ENCODE measurements around the gene MMAB. TPM values are rescaled to one million over a fixed set of nuclear protein-coding genes. Genes with fewer than 3 reads are reported as not detected.

Gene MMAB
- total and polyA plus RNA-seq, 2 donors (not counting 1 experiment from before 2014, with no cell fraction given), result 36.8 to 56.1 TPM

DNA sequence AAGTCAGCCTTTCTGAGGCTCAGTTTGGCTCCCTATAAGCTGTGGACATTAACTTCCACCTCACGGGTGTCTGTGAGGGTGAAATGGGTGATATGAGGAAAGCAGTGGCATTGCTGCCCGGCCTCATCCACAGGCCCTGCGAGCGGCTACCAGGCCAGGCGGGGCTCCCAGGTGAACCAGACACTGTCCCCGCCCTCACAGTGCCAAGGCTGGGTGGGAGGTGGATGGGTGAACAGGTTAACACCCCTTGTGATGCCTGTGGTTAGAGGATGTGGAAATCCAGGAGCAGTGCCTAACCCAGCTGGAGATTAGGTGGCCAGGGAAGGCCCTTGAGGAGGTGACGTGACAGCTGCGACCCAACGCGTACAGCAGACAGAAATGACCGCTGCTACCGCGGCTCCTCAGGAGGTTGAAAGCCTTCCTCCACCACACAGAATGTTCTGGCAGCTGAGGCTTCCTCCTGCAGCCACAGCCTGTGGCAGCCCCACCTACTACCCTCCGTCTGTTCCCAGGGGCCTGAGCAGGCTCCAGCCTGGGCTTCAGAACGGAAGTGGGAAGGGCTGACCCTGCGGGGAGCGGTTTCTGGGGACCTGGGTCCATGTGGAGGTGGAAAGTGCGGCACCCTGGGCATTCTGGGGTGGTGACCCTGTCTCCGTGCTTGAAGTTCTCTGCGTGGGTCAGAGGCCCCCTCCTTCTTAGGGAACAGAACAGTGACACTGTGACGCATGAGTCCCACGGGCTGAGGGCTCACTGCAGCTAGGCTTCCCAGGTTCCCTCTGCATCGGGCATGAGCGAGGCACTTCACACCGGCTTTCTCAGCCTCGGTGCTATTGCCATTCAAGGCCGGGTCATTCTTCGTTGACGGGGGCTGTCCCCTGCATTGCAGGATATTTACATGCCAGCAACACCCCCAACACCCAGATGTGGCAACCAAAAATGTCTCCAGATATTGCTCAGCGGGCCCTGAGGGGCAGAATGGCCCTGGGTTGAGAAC lies 9.7 kb downstream of the MMAB start:
- no peaks in the 10 kb centered on the region for H3K4me1 ChIP-seq (ENCODE audit: control insufficient read depth, extremely low read depth, insufficient read depth, low read length)
- no peak overlapping the region for H3K4me2 ChIP-seq (ENCODE audit: extremely low read depth, insufficient read depth, low read length)
- H4K20me1 ChIP-seq (ENCODE audit: control insufficient read depth, extremely low read depth, insufficient read depth, low read length), result no peaks in the 10 kb centered on the region
- no peak overlapping the region for H3K4me3 ChIP-seq (replicated peaks in 1 of 4; ENCODE audit: control extremely low read depth in 1 of 4, insufficient read depth in 1 of 4, low read depth in 3 of 4, low read length in 4 of 4)
- H3K9ac ChIP-seq (ENCODE audit: insufficient read depth, low read length), result no peak overlapping the region
- H2AFZ ChIP-seq (ENCODE audit: low read length), result no peak overlapping the region
- DNase-seq (ENCODE audit: low read depth in 2 of 2), result no peak
- H3K79me2 ChIP-seq (ENCODE audit: control insufficient read depth, insufficient read depth, low read length), result no peaks in the 10 kb centered on the region
- H3K27ac ChIP-seq (ENCODE audit: insufficient read depth, low read length), result no peak overlapping the region
- no peaks in the 10 kb centered on the region for H3K27me3 ChIP-seq (ENCODE audit: control insufficient read depth, insufficient read depth, low read length)
- TF ChIP-seq EZH2 (IDR thresholded peaks at IDR 0.05; ENCODE audit: low read length, missing control alignments), result no peak
- TF ChIP-seq, protein P1, sequence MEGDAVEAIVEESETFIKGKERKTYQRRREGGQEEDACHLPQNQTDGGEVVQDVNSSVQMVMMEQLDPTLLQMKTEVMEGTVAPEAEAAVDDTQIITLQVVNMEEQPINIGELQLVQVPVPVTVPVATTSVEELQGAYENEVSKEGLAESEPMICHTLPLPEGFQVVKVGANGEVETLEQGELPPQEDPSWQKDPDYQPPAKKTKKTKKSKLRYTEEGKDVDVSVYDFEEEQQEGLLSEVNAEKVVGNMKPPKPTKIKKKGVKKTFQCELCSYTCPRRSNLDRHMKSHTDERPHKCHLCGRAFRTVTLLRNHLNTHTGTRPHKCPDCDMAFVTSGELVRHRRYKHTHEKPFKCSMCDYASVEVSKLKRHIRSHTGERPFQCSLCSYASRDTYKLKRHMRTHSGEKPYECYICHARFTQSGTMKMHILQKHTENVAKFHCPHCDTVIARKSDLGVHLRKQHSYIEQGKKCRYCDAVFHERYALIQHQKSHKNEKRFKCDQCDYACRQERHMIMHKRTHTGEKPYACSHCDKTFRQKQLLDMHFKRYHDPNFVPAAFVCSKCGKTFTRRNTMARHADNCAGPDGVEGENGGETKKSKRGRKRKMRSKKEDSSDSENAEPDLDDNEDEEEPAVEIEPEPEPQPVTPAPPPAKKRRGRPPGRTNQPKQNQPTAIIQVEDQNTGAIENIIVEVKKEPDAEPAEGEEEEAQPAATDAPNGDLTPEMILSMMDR (conservative IDR thresholded peaks at IDR 0.05 in 1 of 2, IDR thresholded peaks at IDR 0.05 in 1 of 2; ENCODE audit: low read depth in 1 of 2, low read length in 2 of 2), result no peak
- H3K36me3 ChIP-seq (ENCODE audit: control insufficient read depth, insufficient read depth, low read length), result peaks cover 6% of the 10 kb centered on the region
- H3K9me3 ChIP-seq (ENCODE audit: control insufficient read depth, insufficient read depth, low read depth, low read length), result no peaks in the 10 kb centered on the region

DNA sequence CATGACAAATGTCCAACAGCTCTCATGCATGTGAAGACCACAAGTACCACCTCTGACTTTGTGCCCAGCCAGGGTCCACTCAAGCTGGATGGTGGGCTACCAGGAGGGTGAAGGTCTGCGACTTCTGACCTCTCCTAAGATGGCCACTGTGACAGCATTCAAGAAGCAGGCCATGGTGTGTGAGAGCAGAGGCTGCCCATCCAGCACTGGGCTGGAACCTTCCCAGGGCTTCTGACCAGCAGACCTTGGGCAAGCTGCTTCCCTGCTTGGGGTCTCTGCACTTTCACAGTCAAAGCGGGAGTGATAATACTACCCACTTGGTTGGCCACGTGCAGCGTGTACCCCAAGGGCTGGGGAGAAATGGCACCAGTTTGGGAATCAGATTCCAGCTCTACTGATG lies 10.4 kb downstream of the MMAB start:
- TF ChIP-seq, protein P1 (conservative IDR thresholded peaks at IDR 0.05 in 1 of 2, IDR thresholded peaks at IDR 0.05 in 1 of 2; ENCODE audit: low read depth in 1 of 2, low read length in 2 of 2), result no peak
- TF ChIP-seq EZH2 (IDR thresholded peaks at IDR 0.05; ENCODE audit: low read length, missing control alignments), result no peak
- no peak overlapping the region for H3K9ac ChIP-seq (ENCODE audit: insufficient read depth, low read length)
- DNase-seq (ENCODE audit: low read depth in 2 of 2), result no peak

DNA sequence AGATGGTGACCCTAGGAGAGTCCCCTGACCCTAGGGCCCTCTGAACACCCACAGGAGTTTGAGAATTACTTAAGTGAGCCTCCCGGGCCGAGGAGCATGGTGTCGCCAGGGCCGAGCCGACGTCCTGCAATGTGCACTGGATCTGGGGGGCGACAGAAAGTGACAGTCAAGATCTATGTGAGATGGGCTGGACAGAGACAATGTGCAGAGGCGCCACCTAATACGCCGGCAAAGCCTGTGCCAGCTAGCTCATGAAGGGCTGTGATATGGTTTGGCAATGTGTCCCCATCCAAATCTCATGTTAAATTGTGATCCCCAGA lies 11.6 kb downstream of the MMAB start:
- no peaks in the 10 kb centered on the region for H3K4me1 ChIP-seq (ENCODE audit: control insufficient read depth, extremely low read depth, insufficient read depth, low read length)
- no peak overlapping the region for H2AFZ ChIP-seq (ENCODE audit: low read length)
- H3K36me3 ChIP-seq (ENCODE audit: control insufficient read depth, insufficient read depth, low read length), result peaks cover 3% of the 10 kb centered on the region
- no peak overlapping the region for H3K27ac ChIP-seq (ENCODE audit: insufficient read depth, low read length)
- DNase-seq (ENCODE audit: low read depth in 2 of 2), result no peak
- no peaks in the 10 kb centered on the region for H4K20me1 ChIP-seq (ENCODE audit: control insufficient read depth, extremely low read depth, insufficient read depth, low read length)
- H3K4me2 ChIP-seq (ENCODE audit: extremely low read depth, insufficient read depth, low read length), result no peak overlapping the region
- no peak overlapping the region for H3K9ac ChIP-seq (ENCODE audit: insufficient read depth, low read length)
- no peak overlapping the region for H3K4me3 ChIP-seq (replicated peaks in 1 of 4; ENCODE audit: control extremely low read depth in 1 of 4, insufficient read depth in 1 of 4, low read depth in 3 of 4, low read length in 4 of 4)
- no peaks in the 10 kb centered on the region for H3K79me2 ChIP-seq (ENCODE audit: control insufficient read depth, insufficient read depth, low read length)
- TF ChIP-seq, protein P1 (conservative IDR thresholded peaks at IDR 0.05 in 1 of 2, IDR thresholded peaks at IDR 0.05 in 1 of 2; ENCODE audit: low read depth in 1 of 2, low read length in 2 of 2), result no peak
- TF ChIP-seq EZH2 (IDR thresholded peaks at IDR 0.05; ENCODE audit: low read length, missing control alignments), result no peak
- H3K27me3 ChIP-seq (ENCODE audit: control insufficient read depth, insufficient read depth, low read length), result no peaks in the 10 kb centered on the region
- H3K9me3 ChIP-seq (ENCODE audit: control insufficient read depth, insufficient read depth, low read depth, low read length), result no peaks in the 10 kb centered on the region

More for the DNA sequence above, 10.4 kb downstream of the MMAB start:
- Histone ChIP-seq H3K4me2 (ENCODE audit: extremely low read depth, insufficient read depth, low read length) (no peak overlapping the region), H3K9me3 (ENCODE audit: control insufficient read depth, insufficient read depth, low read depth, low read length) (no peaks in the 10 kb centered on the region), H3K4me3 (replicated peaks in 1 of 4; ENCODE audit: control extremely low read depth in 1 of 4, insufficient read depth in 1 of 4, low read depth in 3 of 4, low read length in 4 of 4) (no peak overlapping the region), H3K36me3 (ENCODE audit: control insufficient read depth, insufficient read depth, low read length) (peaks cover 4% of the 10 kb centered on the region), H3K27me3 (ENCODE audit: control insufficient read depth, insufficient read depth, low read length) (no peaks in the 10 kb centered on the region), H3K27ac (ENCODE audit: insufficient read depth, low read length) (no peak overlapping the region), H2AFZ (ENCODE audit: low read length) (no peak overlapping the region), H3K79me2 (ENCODE audit: control insufficient read depth, insufficient read depth, low read length) (no peaks in the 10 kb centered on the region), H3K4me1 (ENCODE audit: control insufficient read depth, extremely low read depth, insufficient read depth, low read length) (no peaks in the 10 kb centered on the region), H4K20me1 (ENCODE audit: control insufficient read depth, extremely low read depth, insufficient read depth, low read length) (no peaks in the 10 kb centered on the region)

Measured in fibroblast of lung (primary cell).